HEK293 (cell line): ENCODE measurements around the gene PDE6B.

Source experiments
- EGR2 ChIP-seq: fragments of 450-650 bp; formaldehyde crosslinking; IDR thresholded peaks from 2 replicates; pipeline ENCODE4 v1.5.1; 2016; ENCODE audit warnings: low read depth, missing biosample characterization, missing genetic modification characterization
- GLIS1 ChIP-seq: fragments of 450-650 bp; formaldehyde crosslinking; IDR thresholded peaks from 2 replicates; pipeline ENCODE4 v1.5.1; 2016; ENCODE audit warnings: missing biosample characterization, missing genetic modification characterization
- KLF1 ChIP-seq: fragments of 450-650 bp; formaldehyde crosslinking; IDR thresholded peaks from 2 replicates; pipeline ENCODE4 v1.5.1; 2016; ENCODE audit warnings: missing biosample characterization, missing genetic modification characterization
- OSR2 ChIP-seq: fragments of 450-650 bp; formaldehyde crosslinking; IDR thresholded peaks from 2 replicates; pipeline ENCODE4 v1.5.1; 2016; ENCODE audit warnings: missing biosample characterization, missing genetic modification characterization
- ZIC2 ChIP-seq: fragments of 450-650 bp; formaldehyde crosslinking; IDR thresholded peaks from 2 replicates; pipeline ENCODE4 v1.5.1; 2016; ENCODE audit warnings: missing biosample characterization, missing genetic modification characterization
- ZNF10 ChIP-seq: fragments of 450-650 bp; formaldehyde crosslinking; IDR thresholded peaks from 2 replicates; pipeline ENCODE4 v1.5.1; 2017; ENCODE audit warnings: missing biosample characterization, missing genetic modification characterization
- ZNF23 ChIP-seq: fragments of 450-650 bp; formaldehyde crosslinking; IDR thresholded peaks from 2 replicates; pipeline ENCODE4 v1.5.1; 2016; ENCODE audit warnings: missing biosample characterization, missing genetic modification characterization, borderline replicate concordance
- ZNF266 ChIP-seq: fragments of 450-650 bp; formaldehyde crosslinking; IDR thresholded peaks from 2 replicates; pipeline ENCODE4 v1.5.1; 2016; ENCODE audit warnings: missing biosample characterization, missing genetic modification characterization, low read depth
- ZNF302 ChIP-seq: fragments of 450-650 bp; formaldehyde crosslinking; IDR thresholded peaks from 2 replicates; pipeline ENCODE4 v1.5.1; 2016; ENCODE audit warnings: missing biosample characterization, missing genetic modification characterization, low read depth
- ZNF311 ChIP-seq: fragments of 450-650 bp; formaldehyde crosslinking; IDR thresholded peaks from 2 replicates; pipeline ENCODE4 v1.5.1; 2017; ENCODE audit warnings: missing biosample characterization, missing genetic modification characterization, borderline replicate concordance
- ZNF394 ChIP-seq: fragments of 450-650 bp; formaldehyde crosslinking; IDR thresholded peaks from 2 replicates; pipeline ENCODE4 v1.5.1; 2016; ENCODE audit warnings: missing biosample characterization, missing genetic modification characterization, mild to moderate bottlenecking, moderate library complexity, borderline replicate concordance
- ZNF510 ChIP-seq: fragments of 450-650 bp; formaldehyde crosslinking; IDR thresholded peaks from 2 replicates; pipeline ENCODE4 v1.5.1; 2018; ENCODE audit warnings: mild to moderate bottlenecking, missing genetic modification characterization, missing biosample characterization; ENCODE audit not compliant: insufficient replicate concordance
- ZNF548 ChIP-seq: fragments of 450-650 bp; formaldehyde crosslinking; IDR thresholded peaks from 2 replicates; pipeline ENCODE4 v1.5.1; 2016; ENCODE audit warnings: missing biosample characterization, missing genetic modification characterization
- ZNF626 ChIP-seq: fragments of 450-650 bp; sonication (Bioruptor Pico); formaldehyde crosslinking; IDR thresholded peaks from 2 replicates; pipeline ENCODE4 v1.5.1; 2018; ENCODE audit warnings: missing biosample characterization, missing genetic modification characterization, inconsistent platforms
- ZNF629 ChIP-seq: fragments of 450-650 bp; formaldehyde crosslinking; IDR thresholded peaks from 2 replicates; pipeline ENCODE4 v1.5.1; 2017; ENCODE audit warnings: missing biosample characterization, missing genetic modification characterization
- ZNF777 ChIP-seq: fragments of 450-650 bp; formaldehyde crosslinking; IDR thresholded peaks from 2 replicates; pipeline ENCODE4 v1.5.1; 2017; ENCODE audit warnings: missing biosample characterization, missing genetic modification characterization, borderline replicate concordance
- TF ChIP-seq, protein P1 (sequence below): fragments of 450-650 bp; formaldehyde crosslinking; IDR thresholded peaks from 2 replicates; pipeline ENCODE4 v1.5.1; 2016; ENCODE audit warnings: missing biosample characterization, missing genetic modification characterization
- TF ChIP-seq, protein P2 (sequence below): fragments of 450-650 bp; formaldehyde crosslinking; IDR thresholded peaks from 2 replicates; pipeline ENCODE4 v1.5.1; 2016; ENCODE audit warnings: missing biosample characterization, missing genetic modification characterization
- TF ChIP-seq, protein P3 (sequence below): fragments of 450-650 bp; formaldehyde crosslinking; IDR thresholded peaks from 2 replicates; pipeline ENCODE4 v1.5.1; 2017; ENCODE audit warnings: missing biosample characterization, missing genetic modification characterization
- TF ChIP-seq, protein P4 (sequence below): fragments of 450-650 bp; formaldehyde crosslinking; IDR thresholded peaks from 2 replicates; pipeline ENCODE4 v1.5.1; 2016; ENCODE audit warnings: missing biosample characterization, missing genetic modification characterization

PDE6B gene

DNA sequence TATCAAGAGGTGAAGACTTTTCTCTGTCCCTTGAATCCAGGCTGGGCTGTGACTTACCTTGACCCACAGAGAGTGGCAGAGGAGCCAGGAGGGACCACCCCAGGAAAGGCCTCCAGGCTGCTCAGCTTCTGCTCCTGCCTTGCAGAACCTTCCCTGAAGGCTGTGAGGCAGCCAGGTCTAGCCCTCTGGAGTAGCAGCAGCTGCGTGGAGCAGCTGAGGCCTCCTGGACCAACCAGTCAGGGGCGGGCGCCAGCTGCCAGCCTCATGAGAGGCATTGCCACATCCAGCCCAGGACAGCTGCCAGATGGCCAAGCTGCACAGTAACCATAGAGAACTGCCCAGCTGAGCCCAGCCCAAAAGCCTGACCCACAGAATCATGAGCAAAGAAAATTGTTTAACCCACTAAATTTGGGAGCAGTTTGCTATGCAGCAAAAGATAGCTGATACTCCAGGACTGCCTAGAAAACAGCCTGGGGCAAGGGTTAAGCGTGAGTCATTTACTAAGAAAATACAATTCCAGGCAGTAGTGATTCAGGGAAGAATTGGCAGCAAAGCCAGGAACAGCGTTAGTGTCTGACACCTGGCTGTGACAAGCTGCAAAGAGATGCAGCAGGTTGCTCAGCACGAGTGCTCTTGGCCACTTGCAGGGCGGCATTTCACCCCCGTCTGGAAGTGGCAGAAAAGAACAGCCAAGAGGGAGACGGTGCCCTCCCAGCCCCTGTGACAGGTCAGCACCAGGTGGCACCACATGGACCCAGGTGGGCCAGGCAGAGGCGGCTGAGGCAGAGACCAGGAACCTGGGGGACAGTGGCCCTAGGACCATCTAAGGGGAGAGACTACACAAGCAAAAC is 14.7 kb upstream of the PDE6B start (continued):
- no peak for TF ChIP-seq ZNF23 (tag by site-specific recombination)
- TF ChIP-seq KLF1 (tag by site-specific recombination) = no peak
- no peak for TF ChIP-seq ZNF510
- TF ChIP-seq EGR2 = no peak
- TF ChIP-seq GLIS1 (tag by site-specific recombination) = no peak
- TF ChIP-seq, protein P1, sequence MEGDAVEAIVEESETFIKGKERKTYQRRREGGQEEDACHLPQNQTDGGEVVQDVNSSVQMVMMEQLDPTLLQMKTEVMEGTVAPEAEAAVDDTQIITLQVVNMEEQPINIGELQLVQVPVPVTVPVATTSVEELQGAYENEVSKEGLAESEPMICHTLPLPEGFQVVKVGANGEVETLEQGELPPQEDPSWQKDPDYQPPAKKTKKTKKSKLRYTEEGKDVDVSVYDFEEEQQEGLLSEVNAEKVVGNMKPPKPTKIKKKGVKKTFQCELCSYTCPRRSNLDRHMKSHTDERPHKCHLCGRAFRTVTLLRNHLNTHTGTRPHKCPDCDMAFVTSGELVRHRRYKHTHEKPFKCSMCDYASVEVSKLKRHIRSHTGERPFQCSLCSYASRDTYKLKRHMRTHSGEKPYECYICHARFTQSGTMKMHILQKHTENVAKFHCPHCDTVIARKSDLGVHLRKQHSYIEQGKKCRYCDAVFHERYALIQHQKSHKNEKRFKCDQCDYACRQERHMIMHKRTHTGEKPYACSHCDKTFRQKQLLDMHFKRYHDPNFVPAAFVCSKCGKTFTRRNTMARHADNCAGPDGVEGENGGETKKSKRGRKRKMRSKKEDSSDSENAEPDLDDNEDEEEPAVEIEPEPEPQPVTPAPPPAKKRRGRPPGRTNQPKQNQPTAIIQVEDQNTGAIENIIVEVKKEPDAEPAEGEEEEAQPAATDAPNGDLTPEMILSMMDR (tag by site-specific recombination) = no peak
- no peak for TF ChIP-seq ZNF10 (tag by site-specific recombination)
- no peak for TF ChIP-seq ZNF311 (tag by site-specific recombination)
- 0 out of 2 replicates have a peak, but pooled peaks have one; percentile 23 for TF ChIP-seq ZNF629
- no peak for TF ChIP-seq ZNF548 (tag by site-specific recombination)
- no peak for TF ChIP-seq ZNF626 (tag by site-specific recombination)
- TF ChIP-seq, protein P2, sequence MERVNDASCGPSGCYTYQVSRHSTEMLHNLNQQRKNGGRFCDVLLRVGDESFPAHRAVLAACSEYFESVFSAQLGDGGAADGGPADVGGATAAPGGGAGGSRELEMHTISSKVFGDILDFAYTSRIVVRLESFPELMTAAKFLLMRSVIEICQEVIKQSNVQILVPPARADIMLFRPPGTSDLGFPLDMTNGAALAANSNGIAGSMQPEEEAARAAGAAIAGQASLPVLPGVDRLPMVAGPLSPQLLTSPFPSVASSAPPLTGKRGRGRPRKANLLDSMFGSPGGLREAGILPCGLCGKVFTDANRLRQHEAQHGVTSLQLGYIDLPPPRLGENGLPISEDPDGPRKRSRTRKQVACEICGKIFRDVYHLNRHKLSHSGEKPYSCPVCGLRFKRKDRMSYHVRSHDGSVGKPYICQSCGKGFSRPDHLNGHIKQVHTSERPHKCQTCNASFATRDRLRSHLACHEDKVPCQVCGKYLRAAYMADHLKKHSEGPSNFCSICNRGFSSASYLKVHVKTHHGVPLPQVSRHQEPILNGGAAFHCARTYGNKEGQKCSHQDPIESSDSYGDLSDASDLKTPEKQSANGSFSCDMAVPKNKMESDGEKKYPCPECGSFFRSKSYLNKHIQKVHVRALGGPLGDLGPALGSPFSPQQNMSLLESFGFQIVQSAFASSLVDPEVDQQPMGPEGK (tag by site-specific recombination) = no peak
- peak; percentile 88 for TF ChIP-seq ZNF394 (tag by site-specific recombination)
- no peak for TF ChIP-seq ZNF777
- TF ChIP-seq ZNF302 = no peak
- no peak for TF ChIP-seq OSR2 (tag by site-specific recombination)
- TF ChIP-seq, protein P3, sequence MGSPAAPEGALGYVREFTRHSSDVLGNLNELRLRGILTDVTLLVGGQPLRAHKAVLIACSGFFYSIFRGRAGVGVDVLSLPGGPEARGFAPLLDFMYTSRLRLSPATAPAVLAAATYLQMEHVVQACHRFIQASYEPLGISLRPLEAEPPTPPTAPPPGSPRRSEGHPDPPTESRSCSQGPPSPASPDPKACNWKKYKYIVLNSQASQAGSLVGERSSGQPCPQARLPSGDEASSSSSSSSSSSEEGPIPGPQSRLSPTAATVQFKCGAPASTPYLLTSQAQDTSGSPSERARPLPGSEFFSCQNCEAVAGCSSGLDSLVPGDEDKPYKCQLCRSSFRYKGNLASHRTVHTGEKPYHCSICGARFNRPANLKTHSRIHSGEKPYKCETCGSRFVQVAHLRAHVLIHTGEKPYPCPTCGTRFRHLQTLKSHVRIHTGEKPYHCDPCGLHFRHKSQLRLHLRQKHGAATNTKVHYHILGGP (tag by site-specific recombination) = peak; percentile 43; the same call in 1 of the 2 replicates
- TF ChIP-seq, protein P4, sequence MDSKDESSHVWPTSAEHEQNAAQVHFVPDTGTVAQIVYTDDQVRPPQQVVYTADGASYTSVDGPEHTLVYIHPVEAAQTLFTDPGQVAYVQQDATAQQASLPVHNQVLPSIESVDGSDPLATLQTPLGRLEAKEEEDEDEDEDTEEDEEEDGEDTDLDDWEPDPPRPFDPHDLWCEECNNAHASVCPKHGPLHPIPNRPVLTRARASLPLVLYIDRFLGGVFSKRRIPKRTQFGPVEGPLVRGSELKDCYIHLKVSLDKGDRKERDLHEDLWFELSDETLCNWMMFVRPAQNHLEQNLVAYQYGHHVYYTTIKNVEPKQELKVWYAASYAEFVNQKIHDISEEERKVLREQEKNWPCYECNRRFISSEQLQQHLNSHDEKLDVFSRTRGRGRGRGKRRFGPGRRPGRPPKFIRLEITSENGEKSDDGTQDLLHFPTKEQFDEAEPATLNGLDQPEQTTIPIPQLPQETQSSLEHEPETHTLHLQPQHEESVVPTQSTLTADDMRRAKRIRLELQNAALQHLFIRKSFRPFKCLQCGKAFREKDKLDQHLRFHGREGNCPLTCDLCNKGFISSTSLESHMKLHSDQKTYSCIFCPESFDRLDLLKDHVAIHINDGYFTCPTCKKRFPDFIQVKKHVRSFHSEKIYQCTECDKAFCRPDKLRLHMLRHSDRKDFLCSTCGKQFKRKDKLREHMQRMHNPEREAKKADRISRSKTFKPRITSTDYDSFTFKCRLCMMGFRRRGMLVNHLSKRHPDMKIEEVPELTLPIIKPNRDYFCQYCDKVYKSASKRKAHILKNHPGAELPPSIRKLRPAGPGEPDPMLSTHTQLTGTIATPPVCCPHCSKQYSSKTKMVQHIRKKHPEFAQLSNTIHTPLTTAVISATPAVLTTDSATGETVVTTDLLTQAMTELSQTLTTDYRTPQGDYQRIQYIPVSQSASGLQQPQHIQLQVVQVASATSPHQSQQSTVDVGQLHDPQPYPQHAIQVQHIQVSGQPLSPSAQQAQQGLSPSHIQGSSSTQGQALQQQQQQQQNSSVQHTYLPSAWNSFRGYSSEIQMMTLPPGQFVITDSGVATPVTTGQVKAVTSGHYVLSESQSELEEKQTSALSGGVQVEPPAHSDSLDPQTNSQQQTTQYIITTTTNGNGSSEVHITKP = no peak
- TF ChIP-seq ZNF266 (tag by site-specific recombination) = no peak
- TF ChIP-seq ZIC2 (tag by site-specific recombination) = no peak
